ENCODE data around the gene SPTBN1. TPM values are rescaled to one million over a fixed set of nuclear protein-coding genes. Genes with fewer than 3 reads are reported as not detected.

The SPTBN1 gene
- total RNA-seq, 2 donors from 2014 or later = 415 to 524 TPM

DNA sequence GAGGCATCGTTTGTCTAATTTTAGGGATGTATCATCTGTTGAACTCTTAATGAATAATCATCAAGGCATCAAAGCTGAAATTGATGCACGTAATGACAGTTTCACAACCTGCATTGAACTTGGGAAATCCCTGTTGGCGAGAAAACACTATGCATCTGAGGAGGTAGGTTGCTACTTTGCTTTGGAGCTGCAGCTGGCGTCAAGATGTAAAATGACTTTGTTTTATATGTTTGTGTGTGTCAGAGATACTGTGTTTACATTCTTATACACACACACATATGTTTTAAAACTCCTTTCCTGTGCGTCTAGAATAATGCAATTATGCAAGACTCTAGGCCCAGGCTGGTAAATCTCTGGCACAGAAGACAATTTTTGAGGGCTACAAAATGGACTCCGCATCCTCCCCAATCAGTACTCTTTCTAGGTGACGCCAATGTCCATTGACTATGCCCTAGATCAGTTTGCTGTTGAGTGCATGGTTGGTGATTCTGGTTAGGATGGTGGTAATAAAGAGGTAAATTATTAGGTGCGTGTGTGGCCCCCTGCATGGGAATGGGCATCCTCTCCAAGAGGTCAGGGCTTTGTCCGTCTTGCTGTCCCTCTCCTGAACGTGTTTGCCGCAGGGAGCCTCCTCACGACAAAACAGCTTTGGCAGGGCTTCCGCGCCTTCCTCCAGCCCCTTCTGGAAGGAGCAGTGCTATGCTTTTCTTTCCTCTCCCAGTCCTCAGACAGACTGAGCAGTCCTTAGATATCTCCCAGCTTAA, 199.1 kb downstream of the SPTBN1 start:
- H3K27me3 ChIP-seq (replicated peaks; ENCODE audit: insufficient read depth) = no peaks in the 10 kb centered on the region
- no peak for ATAC-seq (ENCODE audit: insufficient number of reproducible peaks, low FRiP score, low read depth)

DNA sequence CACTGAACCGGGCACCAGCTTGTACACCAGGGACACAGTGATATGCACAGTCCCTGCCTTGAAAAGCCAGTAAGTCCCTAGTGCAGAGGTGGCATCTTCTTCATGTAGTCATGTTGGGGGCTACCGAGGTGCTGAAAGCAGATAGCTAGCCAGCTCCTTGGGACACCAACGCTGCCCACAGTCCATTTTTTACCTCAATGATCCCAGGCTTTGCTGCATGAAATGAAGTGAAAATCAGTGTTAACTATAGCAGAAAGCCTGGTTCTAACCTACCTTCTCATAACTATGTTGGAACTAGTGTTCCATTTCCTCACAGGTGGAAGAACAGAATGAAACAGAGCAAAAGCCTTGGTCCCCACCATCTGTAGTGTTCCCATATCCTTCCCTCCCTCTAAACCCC, 200.7 kb downstream of the SPTBN1 start:
- H3K36me3 ChIP-seq = peaks cover 72% of the 10 kb centered on the region
- H3K4me3 ChIP-seq = no peak overlapping the region
- H3K4me1 ChIP-seq (ENCODE audit: control insufficient read depth in 1 of 2, low read depth in 2 of 2) = no peaks in the 10 kb centered on the region
- ATAC-seq (ENCODE audit: insufficient number of reproducible peaks, low FRiP score, low read depth) = no peak
- H3K9me3 ChIP-seq = no peaks in the 10 kb centered on the region
- H3K27me3 ChIP-seq (replicated peaks; ENCODE audit: insufficient read depth) = no peaks in the 10 kb centered on the region
- no peak overlapping the region for H3K27ac ChIP-seq
- DNase-seq (ENCODE audit: low spot score) = no peak
- TF ChIP-seq, protein P1, sequence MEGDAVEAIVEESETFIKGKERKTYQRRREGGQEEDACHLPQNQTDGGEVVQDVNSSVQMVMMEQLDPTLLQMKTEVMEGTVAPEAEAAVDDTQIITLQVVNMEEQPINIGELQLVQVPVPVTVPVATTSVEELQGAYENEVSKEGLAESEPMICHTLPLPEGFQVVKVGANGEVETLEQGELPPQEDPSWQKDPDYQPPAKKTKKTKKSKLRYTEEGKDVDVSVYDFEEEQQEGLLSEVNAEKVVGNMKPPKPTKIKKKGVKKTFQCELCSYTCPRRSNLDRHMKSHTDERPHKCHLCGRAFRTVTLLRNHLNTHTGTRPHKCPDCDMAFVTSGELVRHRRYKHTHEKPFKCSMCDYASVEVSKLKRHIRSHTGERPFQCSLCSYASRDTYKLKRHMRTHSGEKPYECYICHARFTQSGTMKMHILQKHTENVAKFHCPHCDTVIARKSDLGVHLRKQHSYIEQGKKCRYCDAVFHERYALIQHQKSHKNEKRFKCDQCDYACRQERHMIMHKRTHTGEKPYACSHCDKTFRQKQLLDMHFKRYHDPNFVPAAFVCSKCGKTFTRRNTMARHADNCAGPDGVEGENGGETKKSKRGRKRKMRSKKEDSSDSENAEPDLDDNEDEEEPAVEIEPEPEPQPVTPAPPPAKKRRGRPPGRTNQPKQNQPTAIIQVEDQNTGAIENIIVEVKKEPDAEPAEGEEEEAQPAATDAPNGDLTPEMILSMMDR (IDR thresholded peaks at IDR 0.05) = no peak

More for the DNA sequence above, 199.1 kb downstream of the SPTBN1 start:
- DNase-seq (ENCODE audit: low spot score) = no peak
- Histone ChIP-seq H3K36me3 (peaks cover 79% of the 10 kb centered on the region), H3K9me3 (no peaks in the 10 kb centered on the region), H3K4me1 (ENCODE audit: control insufficient read depth in 1 of 2, low read depth in 2 of 2) (no peaks in the 10 kb centered on the region), H3K4me3 (no peak overlapping the region), H3K27ac (no peak overlapping the region)
- TF ChIP-seq, protein P1 (IDR thresholded peaks at IDR 0.05) = no peak

DNA sequence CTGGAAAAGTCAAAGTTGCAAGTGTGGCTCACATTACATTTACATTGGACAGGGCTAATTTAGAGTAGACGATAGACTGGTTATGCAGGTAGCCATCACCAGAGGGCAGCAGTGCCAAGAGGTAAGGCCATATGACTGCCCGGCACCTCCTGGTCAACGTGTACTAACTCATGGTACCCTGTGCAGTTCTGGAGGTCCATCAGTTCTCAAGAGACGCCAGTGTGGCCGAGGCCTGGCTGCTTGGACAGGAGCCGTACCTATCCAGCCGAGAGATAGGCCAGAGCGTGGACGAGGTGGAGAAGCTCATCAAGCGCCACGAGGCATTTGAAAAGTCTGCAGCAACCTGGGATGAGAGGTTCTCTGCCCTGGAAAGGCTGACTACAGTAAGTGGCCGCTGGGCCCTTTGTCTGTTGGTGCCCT, 201.5 kb downstream of the SPTBN1 start:
- DNase-seq (ENCODE audit: low spot score) (no peak), ATAC-seq (ENCODE audit: insufficient number of reproducible peaks, low FRiP score, low read depth) (no peak)
- TF ChIP-seq, protein P1 (IDR thresholded peaks at IDR 0.05) = peak; percentile 30
- no peak overlapping the region for H3K27ac ChIP-seq
- no peaks in the 10 kb centered on the region for H3K4me1 ChIP-seq (ENCODE audit: control insufficient read depth in 1 of 2, low read depth in 2 of 2)
- H3K4me3 ChIP-seq = no peak overlapping the region
- peaks cover 70% of the 10 kb centered on the region for H3K36me3 ChIP-seq
- no peaks in the 10 kb centered on the region for H3K27me3 ChIP-seq (replicated peaks; ENCODE audit: insufficient read depth)
- H3K9me3 ChIP-seq = no peaks in the 10 kb centered on the region

DNA sequence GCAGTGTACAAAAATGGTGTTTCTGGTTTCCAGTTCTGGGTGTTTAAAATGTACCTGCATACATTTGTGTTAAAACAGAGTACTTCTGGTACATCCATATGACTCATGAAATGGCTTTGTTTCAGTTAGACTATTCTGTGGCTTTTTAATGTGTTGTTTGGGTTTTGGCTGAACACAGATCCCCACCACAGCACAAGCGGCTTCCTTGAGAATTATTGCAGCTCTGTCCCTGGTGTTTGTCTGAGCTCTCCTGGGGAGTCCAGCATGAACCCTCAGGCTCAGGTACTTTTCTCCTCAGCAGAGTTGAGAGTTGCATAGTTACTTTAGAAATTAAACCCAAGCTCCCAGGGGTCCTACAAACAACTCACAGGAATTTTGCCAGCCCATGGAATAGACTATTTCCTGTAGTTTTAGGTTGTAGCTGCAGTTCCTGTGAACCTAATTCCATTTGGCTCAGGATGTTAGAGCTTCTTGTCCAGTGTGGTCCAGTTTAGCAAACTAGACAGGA, 202.5 kb downstream of the SPTBN1 start:
- no peak for ATAC-seq (ENCODE audit: insufficient number of reproducible peaks, low FRiP score, low read depth)
- DNase-seq (ENCODE audit: low spot score) = no peak
- Histone ChIP-seq H3K4me1 (ENCODE audit: control insufficient read depth in 1 of 2, low read depth in 2 of 2) (no peaks in the 10 kb centered on the region), H3K27ac (peak overlapping the region in 1 of 2 donors; percentile 17), H3K9me3 (no peaks in the 10 kb centered on the region), H3K36me3 (peaks cover 73% of the 10 kb centered on the region), H3K4me3 (no peak overlapping the region), H3K27me3 (replicated peaks; ENCODE audit: insufficient read depth) (no peaks in the 10 kb centered on the region)
- TF ChIP-seq, protein P1 (IDR thresholded peaks at IDR 0.05) = no peak

DNA sequence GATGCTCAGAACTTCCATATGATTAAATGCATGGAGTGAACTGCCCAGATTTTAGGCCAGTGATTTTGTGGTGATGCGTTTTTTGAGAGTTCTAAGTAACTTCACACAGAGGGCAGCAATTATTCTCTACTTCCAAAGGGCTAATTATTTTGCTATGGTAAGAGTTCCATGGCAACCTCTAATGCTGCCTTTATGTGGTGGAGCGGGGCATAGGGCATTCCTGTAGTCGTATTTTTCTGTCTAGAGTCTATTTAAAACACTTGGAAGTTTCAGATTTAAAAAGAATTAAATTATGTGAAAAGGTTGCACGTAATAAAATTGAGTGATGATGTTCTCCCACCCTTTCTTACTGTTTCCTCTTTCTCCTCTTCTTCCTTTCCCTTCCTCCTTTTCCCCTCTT, 203.4 kb downstream of the SPTBN1 start:
- no peak overlapping the region for H3K4me3 ChIP-seq
- TF ChIP-seq, protein P1 (IDR thresholded peaks at IDR 0.05) = no peak
- no peak for ATAC-seq (ENCODE audit: insufficient number of reproducible peaks, low FRiP score, low read depth)
- DNase-seq (ENCODE audit: low spot score) = no peak
- H3K9me3 ChIP-seq = no peaks in the 10 kb centered on the region
- no peaks in the 10 kb centered on the region for H3K4me1 ChIP-seq (ENCODE audit: control insufficient read depth in 1 of 2, low read depth in 2 of 2)
- H3K27me3 ChIP-seq (replicated peaks; ENCODE audit: insufficient read depth) = no peaks in the 10 kb centered on the region
- peaks cover 68% of the 10 kb centered on the region for H3K36me3 ChIP-seq
- H3K27ac ChIP-seq = no peak overlapping the region
